Sigmoid colon (tissue), 4 donors: ENCODE data around the gene GPC5.

Experiments
- CTCF ChIP-seq, 4 experiments: fragments of 450-650 bp in 3 of 4; fragments of 200-600 bp in 1 of 4; IDR thresholded peaks; one replicate each; pipeline ENCODE4 v1.5.1; 2016 to 2019; ENCODE audit warnings: antibody characterized with exemption in 4 of 4, mild to moderate bottlenecking in 3 of 4, moderate library complexity in 2 of 4
- EP300 ChIP-seq, 4 donors: sonication (generic); formaldehyde crosslinking; IDR thresholded peaks; one replicate each; pipeline ENCODE4 v1.6.1; 2017; ENCODE audit warnings: antibody characterized with exemption in 4 of 4
- POLR2A ChIP-seq, 2 donors: fragments of 450-650 bp; IDR thresholded peaks; one replicate each; pipeline ENCODE4 v1.6.1; 2016; ENCODE audit warnings: antibody characterized with exemption in 2 of 2, mild to moderate bottlenecking in 2 of 2, moderate library complexity in 2 of 2
- POLR2AphosphoS5 ChIP-seq, 4 donors: sonication (generic); formaldehyde crosslinking; IDR thresholded peaks; one replicate each; pipeline ENCODE4 v1.6.1; 2017; ENCODE audit warnings: antibody characterized with exemption in 4 of 4

GRCh38 chr13:92012787-92013186 lies 614.4 kb downstream of the GPC5 start:
- no peak for TF ChIP-seq EP300 (IDR thresholded peaks at IDR 0.05)
- no peak for TF ChIP-seq POLR2AphosphoS5 (IDR thresholded peaks at IDR 0.05)
- no peak for TF ChIP-seq CTCF (IDR thresholded peaks at IDR 0.05)
- TF ChIP-seq POLR2A (IDR thresholded peaks at IDR 0.05): no peak
